GM19099 (cell line): ENCODE results near the gene ADAMTS17.

Source experiments
- POLR2A ChIP-seq: IDR thresholded peaks from 3 replicates; pipeline ENCODE4 v1.6.1; 2011; ENCODE audit warnings: low read depth; ENCODE audit not compliant: insufficient read length; ENCODE audit errors: extremely low read depth

The ADAMTS17 gene

DNA sequence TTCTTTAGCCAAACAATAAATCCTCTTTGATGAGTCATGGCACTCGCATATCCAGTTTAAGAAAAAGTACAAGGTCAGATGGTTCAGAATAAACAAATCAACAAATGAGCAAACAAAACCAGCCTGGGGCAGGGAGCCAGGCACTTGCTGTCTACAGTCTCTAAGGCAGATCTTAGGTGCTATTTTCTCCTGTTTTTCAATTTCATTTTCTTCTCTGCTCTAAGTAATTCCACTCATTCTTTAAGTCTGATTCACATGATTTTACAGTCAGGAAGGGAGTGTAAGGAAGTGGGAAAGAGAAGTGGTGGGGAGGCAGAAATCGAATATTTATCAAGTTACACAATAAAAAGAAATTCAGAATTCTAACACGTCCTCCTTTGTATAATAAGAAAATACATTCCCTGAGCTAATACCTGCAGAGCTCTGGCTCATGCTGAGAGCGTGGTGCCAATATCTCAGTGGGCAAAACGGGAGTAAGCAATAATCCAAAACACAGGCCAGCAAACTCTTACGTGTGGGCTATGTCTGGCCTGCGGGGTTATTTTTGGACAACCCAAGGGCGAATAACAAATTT, 298.6 kb downstream of the ADAMTS17 start:
- no peak for TF ChIP-seq POLR2A

DNA sequence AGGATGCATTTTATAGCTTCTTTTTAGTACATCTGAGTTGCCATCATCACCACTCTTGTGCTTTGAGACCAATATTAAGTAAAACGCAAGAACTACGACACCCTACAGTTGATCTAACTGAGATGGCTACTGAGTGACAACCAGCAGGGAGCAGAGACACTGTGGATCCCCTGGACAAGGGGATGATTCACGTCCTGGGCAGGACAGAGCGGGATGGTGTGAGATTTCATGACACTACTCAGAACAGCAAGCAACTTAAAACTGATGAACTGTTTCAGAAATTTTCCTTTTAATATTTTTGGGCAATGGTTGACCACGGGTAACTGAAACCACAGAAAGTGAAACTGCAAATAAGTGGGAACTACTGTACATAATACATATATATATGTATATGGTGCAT, 299.2 kb downstream of the ADAMTS17 start:
- TF ChIP-seq POLR2A: no peak

DNA sequence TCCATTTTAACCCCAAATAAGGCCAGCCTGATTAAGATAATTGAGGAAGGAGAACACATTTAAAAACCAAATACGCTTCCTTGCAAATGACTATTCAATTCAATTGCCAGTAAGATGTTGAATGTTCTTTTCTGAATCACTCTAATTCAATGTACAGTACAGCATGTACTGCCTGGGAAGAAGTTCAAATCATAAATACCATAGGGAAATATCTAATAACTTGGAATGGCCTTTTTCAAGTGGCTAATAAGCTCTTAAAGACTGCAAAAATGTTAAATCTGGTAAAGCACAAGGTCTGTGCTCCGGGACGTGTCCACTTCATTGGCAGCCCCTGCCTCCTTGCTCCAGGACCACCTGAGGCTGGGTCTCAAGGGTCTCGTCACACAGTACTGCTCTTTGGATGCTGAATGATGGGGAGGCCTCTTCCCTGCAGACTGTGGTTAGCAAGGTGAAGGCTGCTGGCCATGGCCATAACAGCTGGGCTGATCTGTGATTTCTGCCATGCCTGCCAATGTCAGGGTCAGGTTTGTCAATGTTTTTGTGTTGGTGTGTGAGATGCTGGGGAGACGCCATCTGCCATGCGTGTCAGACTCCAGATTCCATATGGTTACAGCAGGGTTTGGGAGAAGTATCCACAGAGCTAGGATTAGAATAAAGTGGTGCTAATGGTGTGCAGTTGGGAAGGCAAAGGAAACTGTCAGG, 300.5 kb downstream of the ADAMTS17 start:
- no peak for TF ChIP-seq POLR2A

DNA sequence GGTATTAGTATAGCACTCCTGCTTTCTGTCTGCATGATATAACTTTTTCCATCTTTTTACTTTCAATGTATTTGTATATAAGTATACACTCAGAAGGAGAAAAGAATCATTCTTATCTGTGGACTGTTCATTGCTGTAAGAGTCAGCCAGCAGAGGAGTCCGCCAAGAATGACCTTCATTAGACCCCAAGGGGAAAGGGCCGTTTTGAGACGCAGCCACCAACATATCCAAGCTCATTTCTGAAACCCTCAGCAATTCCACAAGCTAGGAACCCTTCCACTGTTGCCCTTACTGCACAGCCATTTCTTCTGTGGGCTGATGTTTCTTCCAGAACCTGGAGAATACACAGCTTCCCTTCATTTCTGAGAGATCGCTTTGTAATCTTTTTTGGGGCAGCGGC, 301.8 kb downstream of the ADAMTS17 start:
- TF ChIP-seq POLR2A: no peak

DNA sequence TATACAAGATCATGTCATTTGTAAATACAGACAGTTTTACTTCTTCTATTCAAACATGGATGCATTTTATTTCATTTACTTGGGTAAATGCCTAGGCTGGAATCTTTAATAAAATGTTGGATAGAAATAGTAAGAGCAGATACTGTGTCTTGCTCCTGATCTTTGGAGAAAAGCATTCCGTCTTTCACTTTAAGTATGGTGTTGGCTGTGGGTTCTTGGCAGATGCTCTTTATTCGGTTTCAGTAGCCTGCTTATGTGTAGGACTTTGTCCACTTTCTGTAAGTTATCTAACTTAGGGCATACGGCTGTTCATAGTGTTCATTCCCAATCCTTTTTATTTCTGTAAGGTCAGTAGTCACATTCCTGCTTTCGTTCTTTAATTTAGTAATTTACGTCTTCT, 303.0 kb downstream of the ADAMTS17 start:
- no peak for TF ChIP-seq POLR2A

DNA sequence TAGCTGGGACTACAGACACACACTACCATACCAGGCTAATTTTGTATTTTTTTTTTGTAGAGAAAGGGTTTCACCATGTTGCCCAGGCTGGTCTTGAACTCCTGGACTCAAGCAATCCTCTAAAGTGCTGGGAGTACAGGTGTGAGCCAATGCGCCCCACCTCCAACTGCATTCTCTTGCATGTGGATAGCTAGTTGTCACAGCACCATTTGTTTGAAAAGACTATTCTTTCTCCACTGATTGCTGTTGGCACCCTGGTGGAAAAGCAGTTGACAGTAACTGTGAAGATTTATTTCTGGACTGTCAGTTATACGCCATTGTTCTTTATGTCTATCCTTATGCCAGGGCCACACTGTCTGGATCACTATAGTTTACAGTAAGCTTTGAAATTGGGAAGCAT, 303.9 kb downstream of the ADAMTS17 start:
- no peak for TF ChIP-seq POLR2A

DNA sequence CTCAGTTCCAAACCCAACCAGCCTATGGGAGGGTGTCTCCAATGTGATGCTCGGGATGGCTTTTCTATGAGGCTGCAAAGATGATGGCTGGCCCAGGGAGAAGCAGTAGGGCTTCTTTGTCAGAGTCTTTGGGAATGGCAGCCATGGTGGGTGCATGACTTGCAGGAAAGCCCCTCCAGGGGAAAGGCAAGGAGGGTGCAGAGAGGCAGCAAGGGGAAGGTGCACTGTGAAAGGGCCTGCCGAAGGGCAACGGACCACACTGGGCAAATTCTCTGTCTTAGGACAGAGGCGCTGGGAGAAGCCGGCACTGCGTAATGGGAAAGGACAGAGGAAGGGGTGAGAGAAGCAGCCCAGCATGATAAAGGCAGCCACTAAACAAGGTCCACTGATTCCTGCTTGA, 305.8 kb downstream of the ADAMTS17 start:
- TF ChIP-seq POLR2A: no peak

DNA sequence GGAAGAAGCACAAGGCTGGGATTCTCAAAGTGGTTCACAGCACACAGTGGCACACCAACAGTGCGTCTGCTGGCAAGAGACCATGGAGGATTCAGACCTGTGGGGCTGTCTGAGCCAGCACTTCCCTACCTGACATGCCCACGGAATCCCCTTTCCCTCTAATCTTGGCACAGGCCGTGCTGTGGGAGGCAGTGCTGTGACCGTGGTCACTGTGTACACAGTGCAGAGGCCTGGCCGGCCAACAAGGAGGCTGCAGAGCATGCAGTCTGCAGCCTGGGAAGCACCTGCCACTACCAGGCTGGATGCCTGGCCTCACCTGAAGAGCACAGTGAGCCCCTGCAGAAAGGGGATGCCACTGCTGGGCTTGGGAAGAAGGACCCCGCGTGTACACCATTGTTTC, 307.6 kb downstream of the ADAMTS17 start:
- TF ChIP-seq POLR2A: no peak

DNA sequence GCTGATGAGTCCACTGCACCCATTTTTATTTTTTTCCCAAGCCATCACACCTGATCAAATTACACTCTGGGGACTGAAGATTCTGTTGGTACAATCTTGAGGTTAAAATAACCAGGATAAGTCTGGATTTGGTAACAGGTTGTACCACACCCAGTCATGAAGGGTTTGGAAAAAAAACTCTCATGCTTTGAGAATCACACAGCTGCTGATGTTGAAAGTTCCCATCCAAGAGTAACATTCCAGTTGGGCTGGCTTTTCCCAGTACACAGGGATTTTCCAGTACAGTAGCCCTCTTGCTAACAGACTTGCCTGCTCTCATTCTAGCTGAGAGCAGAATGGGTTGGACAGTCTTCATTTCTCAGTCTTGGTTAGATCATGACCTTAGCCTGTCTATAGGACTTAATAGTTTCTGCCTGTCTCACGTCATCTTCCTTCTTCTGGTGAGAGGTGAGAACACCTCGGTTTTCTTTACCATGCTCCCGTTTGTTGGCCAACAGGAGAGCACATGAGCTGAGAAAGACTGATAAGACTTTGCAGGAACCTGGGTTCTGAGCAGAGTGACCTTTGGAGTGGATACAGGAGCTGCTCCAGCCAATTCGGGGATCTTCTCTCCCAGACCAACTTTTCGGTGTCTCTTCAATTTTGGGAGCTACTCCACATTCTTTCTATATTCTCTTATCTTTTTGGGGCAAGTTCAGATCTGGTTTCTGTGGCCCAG, 308.5 kb downstream of the ADAMTS17 start:
- no peak for TF ChIP-seq POLR2A

DNA sequence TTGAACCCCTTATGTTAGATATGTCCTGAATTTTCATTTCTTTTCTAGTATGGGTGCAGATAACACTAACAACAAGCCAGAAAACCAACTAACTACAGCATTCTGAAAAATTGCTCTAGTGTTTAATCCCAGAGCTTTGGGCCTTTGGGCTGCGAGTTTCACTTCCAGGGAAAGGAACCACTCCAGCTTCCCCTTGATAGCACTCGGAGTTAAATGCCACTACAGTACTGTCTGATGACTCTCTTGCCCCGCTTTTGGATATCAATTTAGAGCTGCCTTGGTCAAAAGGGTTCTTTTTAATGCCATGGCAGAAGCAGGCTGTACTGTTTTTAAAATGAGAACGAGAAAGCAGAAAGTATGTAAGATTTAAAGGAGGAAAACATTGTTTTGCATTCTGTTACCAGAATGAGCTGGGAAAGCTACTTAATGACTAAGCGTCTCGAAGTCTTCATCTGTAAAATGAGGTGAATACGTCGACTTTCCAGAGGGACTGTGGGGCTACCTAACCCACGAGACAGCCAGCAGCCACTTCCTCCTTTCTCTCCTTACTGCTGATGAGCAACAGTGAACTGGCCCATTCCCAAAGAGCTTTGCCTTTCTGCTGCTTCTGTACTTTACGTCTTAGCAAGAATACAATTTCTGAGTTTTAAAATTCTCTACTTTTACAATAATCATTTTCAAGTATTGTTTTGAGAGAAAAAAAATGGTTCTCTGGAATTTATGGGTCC, 309.3 kb downstream of the ADAMTS17 start:
- no peak for TF ChIP-seq POLR2A

DNA sequence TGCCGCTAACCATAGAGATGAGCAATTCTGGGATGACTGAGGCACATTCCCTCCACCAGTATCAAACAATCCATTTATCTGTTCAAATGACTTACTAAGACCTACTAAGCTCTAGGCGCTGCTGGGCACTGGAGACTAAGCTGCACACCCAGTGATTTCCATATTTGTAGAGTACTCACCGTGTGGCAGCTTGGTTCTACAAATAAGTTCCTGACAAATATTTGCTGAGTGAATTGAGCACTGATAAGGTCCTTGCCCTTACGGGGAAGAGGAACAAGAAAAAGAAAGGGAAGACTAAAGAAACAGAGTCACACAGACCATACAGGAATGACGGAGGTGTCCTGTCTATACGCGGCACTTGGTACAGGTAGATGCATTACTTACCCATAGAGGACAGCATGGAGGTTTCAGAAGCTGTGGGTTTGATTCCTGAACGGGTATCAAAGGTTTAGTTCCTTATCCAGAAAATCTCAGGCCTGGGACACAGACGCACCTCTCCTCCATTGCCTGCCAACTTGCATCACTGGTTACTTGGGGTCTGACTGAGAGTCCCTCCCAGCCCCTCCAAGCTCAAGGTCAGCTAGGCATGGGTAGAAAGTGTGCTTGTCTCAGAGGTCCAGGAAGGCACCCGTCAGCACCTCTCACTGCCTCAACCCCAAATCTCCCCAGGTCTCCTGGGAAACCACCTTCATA, 310.0 kb downstream of the ADAMTS17 start:
- no peak for TF ChIP-seq POLR2A

DNA sequence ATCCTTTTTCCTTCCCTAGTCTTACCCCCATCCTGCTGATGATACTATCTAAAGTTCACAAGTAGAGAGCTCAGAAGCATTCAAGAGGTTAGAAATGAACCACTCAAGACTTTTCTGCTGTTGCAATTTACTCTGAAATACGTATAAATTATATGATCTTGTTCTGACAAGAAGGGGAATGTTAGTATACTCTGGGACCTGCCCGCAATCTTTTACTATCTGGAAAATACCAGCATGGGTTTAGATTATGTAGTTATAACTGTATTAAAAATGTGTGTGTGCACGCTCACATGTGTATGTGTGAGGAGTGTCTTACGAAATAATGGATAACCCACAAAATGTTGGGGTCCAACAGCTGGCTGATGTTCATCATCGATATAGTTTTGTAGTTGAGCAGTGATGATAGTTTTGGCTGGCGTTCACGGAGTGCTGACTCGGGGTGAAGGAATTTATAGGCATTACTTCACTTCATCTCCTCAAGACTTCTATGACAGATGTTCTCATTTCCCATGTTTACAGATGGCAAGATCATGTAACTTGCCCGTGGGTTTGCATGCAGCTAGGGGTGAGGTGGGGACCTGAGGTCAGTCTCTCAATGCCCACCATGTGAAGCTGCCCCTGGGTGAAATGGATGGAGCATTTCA, 311.1 kb downstream of the ADAMTS17 start:
- TF ChIP-seq POLR2A: no peak

DNA sequence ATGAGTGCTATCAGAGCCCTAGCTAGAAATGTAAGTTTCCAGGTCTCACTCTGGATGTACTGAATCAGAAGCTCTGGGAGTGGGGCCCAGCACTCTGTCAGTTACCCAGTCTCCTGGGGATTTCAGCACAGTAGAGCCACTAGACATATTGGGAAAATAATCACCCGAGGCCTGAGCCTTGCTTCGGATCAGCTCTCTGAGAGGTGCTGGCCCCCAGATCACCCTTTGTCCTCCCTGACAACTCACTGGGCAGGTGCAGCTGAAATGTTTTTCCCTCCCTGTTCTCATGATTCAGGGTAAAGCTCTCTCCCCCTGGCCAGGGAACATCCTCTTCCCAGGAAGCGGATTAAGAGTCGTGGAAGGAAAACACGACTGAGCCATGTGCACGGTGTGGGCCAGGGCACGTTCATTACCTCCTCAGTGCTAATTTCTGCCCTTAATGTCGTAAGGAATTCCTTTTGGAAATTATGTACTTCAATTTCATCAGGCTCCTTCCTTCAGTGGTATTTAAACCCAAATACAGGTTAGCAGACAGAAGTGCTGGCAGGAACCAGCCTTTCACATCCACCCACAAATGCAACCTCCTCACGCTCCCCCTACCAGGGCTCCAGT, 311.8 kb downstream of the ADAMTS17 start:
- TF ChIP-seq POLR2A: no peak

DNA sequence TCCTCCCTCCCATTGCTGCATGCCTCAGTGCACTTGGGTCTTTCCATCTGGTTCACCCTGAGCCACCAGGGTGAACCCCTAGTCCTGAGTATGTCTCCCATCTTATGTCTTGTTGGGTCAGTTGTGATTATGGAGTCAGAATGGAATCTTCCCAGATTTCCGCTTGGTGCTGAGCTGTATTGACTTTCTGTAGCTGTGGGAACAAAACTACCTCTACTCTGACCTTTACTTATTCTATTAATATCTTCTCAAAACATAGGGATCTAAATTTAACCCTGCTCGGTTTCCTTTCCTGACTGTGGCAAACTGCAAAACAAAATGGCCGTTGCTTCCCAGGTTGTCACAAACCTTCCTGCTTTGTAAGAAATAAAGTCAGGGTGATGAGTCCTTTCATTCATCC, 312.7 kb downstream of the ADAMTS17 start:
- no peak for TF ChIP-seq POLR2A
